SK-N-SH (cell line): Measurements from ENCODE around the gene YBX2. TPM values are rescaled to one million over a fixed set of nuclear protein-coding genes. Genes with fewer than 3 reads are reported as not detected.
"Not testable (repeated sequence)": the region's sequence is repeated elsewhere in the genome, so short reads cannot be mapped to it uniquely, and the experiment has no call there.

ENCODE experiments used
- CTCF ChIA-PET: fragments of 300-600, 350-600 bp; formaldehyde crosslinking; extraction: SDS; loops from one replicate; lab custom pipeline; 2021; lab: Yijun Ruan, JAX
- POLR2A ChIA-PET: fragments of 350-600 bp; sonication (Branson Sonifier 250); formaldehyde crosslinking; extraction: SDS; loops from one replicate; lab custom pipeline; 2020; ENCODE audit warnings: antibody characterized with exemption, inconsistent platforms; lab: Yijun Ruan, JAX
- DNase-seq: peaks from one replicate; pipeline ENCODE4 v3.0.0; 2012
- H2AFZ ChIP-seq: fragments of 200-600 bp; sonication (generic); 2 replicates; pipeline ENCODE4 v1.8.1; 2016; ENCODE audit warnings: antibody characterized with exemption, mild to moderate bottlenecking, low read depth
- H3F3A ChIP-seq: fragments of 200-600 bp; sonication (generic); replicated peaks from 2 replicates; pipeline ENCODE3; 2016; ENCODE audit warnings: antibody characterized with exemption, mild to moderate bottlenecking; ENCODE audit not compliant: insufficient read depth
- H3K27ac ChIP-seq, 2 experiments: fragments of 200-500 bp in 1 of 2; fragments of 200-600 bp in 1 of 2; sonication (Bioruptor generic) in 1 of 2; sonication (generic), shearing (Covaris generic) in 1 of 2; 2 replicates each; pipeline versions ENCODE4 v1.5.1 to v1.6.1; 2014 to 2016; ENCODE audit warnings: low read depth in 2 of 2, inconsistent platforms in 1 of 2, low read length in 1 of 2, mild to moderate bottlenecking in 1 of 2, mixed read lengths in 1 of 2
- H3K27me3 ChIP-seq: fragments of 200-600 bp; sonication (generic), shearing (Covaris generic); 2 replicates; pipeline ENCODE4 v1.6.1; 2016; ENCODE audit warnings: mixed run types; ENCODE audit not compliant: insufficient read depth
- H3K36me3 ChIP-seq, 2 experiments: fragments of 200-500 bp in 1 of 2; fragments of 200-600 bp in 1 of 2; sonication (Bioruptor generic) in 1 of 2; sonication (generic) in 1 of 2; replicated peaks in 1 of 2; 2 replicates each; pipeline versions ENCODE3 to v1.5.1; 2014 to 2016; ENCODE audit warnings: low read length in 1 of 2, mild to moderate bottlenecking in 1 of 2; ENCODE audit not compliant: insufficient read depth in 2 of 2, control insufficient read depth in 1 of 2
- H3K4me1 ChIP-seq, 2 experiments: fragments of 200-500 bp in 1 of 2; fragments of 200-600 bp in 1 of 2; sonication (Bioruptor generic) in 1 of 2; sonication (generic), shearing (Covaris generic) in 1 of 2; 2 replicates each; pipeline versions ENCODE4 v1.5.1 to v1.6.1; 2014 to 2016; ENCODE audit warnings: low read depth in 1 of 2, low read length in 1 of 2, mixed run types in 1 of 2; ENCODE audit not compliant: insufficient read depth in 2 of 2, control insufficient read depth in 1 of 2
- H3K4me2 ChIP-seq: fragments of 200-600 bp; sonication (generic), shearing (Covaris generic); 2 replicates; pipeline ENCODE4 v1.6.1; 2017; ENCODE audit warnings: mixed run types
- H3K4me3 ChIP-seq, 2 experiments: fragments of 200-500 bp in 1 of 2; fragments of 200-600 bp in 1 of 2; sonication (Bioruptor generic) in 1 of 2; sonication (generic), shearing (Covaris generic) in 1 of 2; 2 replicates each; pipeline versions ENCODE4 v1.5.1 to v1.8.1; 2014 to 2016; ENCODE audit warnings: low read depth in 2 of 2, inconsistent platforms in 1 of 2, low read length in 1 of 2, mild to moderate bottlenecking in 1 of 2, mixed read lengths in 1 of 2, moderate library complexity in 1 of 2
- H3K79me2 ChIP-seq: fragments of 200-600 bp; sonication (generic); 2 replicates; pipeline ENCODE4 v1.8.1; 2017; ENCODE audit warnings: mild to moderate bottlenecking; ENCODE audit not compliant: insufficient read depth
- H3K9ac ChIP-seq: fragments of 200-600 bp; sonication (generic); 2 replicates; pipeline ENCODE4 v1.6.1; 2017; ENCODE audit warnings: mixed run types
- H3K9me2 ChIP-seq: fragments of 200-600 bp; sonication (generic); 2 replicates; pipeline ENCODE4 v1.6.1; 2017; ENCODE audit warnings: mixed run types
- H3K9me3 ChIP-seq: fragments of 200-600 bp; sonication (generic); 2 replicates; pipeline ENCODE4 v1.6.1; 2017; ENCODE audit warnings: mixed run types, mild to moderate bottlenecking, moderate library complexity
- H4K20me1 ChIP-seq: fragments of 200-600 bp; sonication (generic); 2 replicates; pipeline ENCODE4 v1.6.1; 2017; ENCODE audit warnings: mild to moderate bottlenecking, mixed run types; ENCODE audit not compliant: insufficient read depth
- EZH2phosphoT487 ChIP-seq: fragments of 200-600 bp; sonication (generic); IDR thresholded peaks from 2 replicates; pipeline ENCODE4 v1.6.1; 2017; ENCODE audit warnings: low read depth, mixed run types, mild to moderate bottlenecking, antibody characterized with exemption, moderate library complexity, borderline replicate concordance
- FOSL2 ChIP-seq: IDR thresholded peaks from 2 replicates; pipeline ENCODE4 v1.4.0; 2012; ENCODE audit warnings: low read depth, mild to moderate bottlenecking, moderate library complexity, borderline replicate concordance
- FOXM1 ChIP-seq: IDR thresholded peaks from 2 replicates; pipeline ENCODE4 v1.4.0; 2012; ENCODE audit warnings: low read depth, mild to moderate bottlenecking
- GATA2 ChIP-seq: sonication (generic); formaldehyde crosslinking; IDR thresholded peaks from 2 replicates; pipeline ENCODE4 v1.5.0; 2020; ENCODE audit warnings: mild to moderate bottlenecking, missing genetic modification reagents
- POLR2AphosphoS5 ChIP-seq: IDR thresholded peaks from 2 replicates; pipeline ENCODE4 v1.6.1; 2012; ENCODE audit warnings: low read depth, low read length
- RCOR1 ChIP-seq: fragments of 150-350 bp; IDR thresholded peaks from 2 replicates; pipeline ENCODE4 v1.6.1; 2017; ENCODE audit warnings: antibody characterized with exemption, low read length
- RXRA ChIP-seq: IDR thresholded peaks from 2 replicates; pipeline ENCODE4 v1.4.0; 2012; ENCODE audit warnings: low read depth, mild to moderate bottlenecking, borderline replicate concordance
- SMC3 ChIP-seq: IDR thresholded peaks from 2 replicates; pipeline ENCODE4 v1.6.1; 2012; ENCODE audit warnings: low read depth, low read length, improper control_type of control experiment
- TEAD4 ChIP-seq: IDR thresholded peaks from 2 replicates; pipeline ENCODE4 v1.4.0; 2012; ENCODE audit warnings: mild to moderate bottlenecking, borderline replicate concordance; ENCODE audit not compliant: insufficient read depth
- WGBS: methylation state at CpG from one replicate; pipeline ENCODE4 v1.1.6; 2017; ENCODE audit warnings: low lambda C conversion rate; 5-methylcytosine and 5-hydroxymethylcytosine counted together
- polyA plus RNA-seq, 3 experiments: library from polyadenylated mRNA; depleted of rRNA; stranded (reverse); fragments of >200 nt; gene quantifications; 2 replicates each; pipeline ENCODE4 v1.2.3, GENCODE V29; 2012
- TF ChIP-seq, protein P1 (sequence below): fragments of 150-350 bp; IDR thresholded peaks from 2 replicates; pipeline ENCODE4 v1.6.1; 2017; ENCODE audit warnings: antibody characterized with exemption, low read length, low read depth, borderline replicate concordance
- TF ChIP-seq, protein P2 (sequence below): fragments of 200-600 bp; sonication (generic); IDR thresholded peaks from 2 replicates; pipeline ENCODE4 v1.6.1; 2017; ENCODE audit warnings: antibody characterized with exemption, mild to moderate bottlenecking, moderate library complexity
- TF ChIP-seq, protein P3 (sequence below): IDR thresholded peaks from 2 replicates; pipeline ENCODE4 v1.4.0; 2012; ENCODE audit warnings: low read depth
- TF ChIP-seq, protein P4 (sequence below): fragments of 150-350 bp; IDR thresholded peaks from 2 replicates; pipeline ENCODE4 v1.6.1; 2016; ENCODE audit warnings: mild to moderate bottlenecking, low read depth, low read length

The YBX2 gene
- polyA plus RNA-seq, 1 of the 3 experiments (the other 2 are of a cell fraction): 0.54 TPM

DNA sequence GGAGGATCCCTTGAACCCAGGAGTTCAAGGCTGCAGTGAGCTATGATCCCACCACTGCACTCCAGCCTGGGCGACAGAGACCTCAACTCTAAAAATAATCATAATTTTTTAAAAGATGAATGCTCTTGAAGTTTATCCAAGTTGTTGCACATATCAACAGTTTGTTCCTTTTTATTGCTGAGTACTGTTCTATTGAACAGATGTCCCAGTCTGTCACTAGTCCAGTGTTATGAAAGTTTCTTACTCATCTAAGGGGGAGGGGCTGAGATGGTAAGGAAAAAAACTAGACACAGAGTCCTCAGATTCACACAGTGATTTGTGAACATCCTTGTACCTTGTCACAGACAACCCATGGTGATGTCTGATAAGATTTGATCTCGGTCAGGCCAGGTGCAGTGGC is 45.7 kb upstream of the YBX2 start:
- Histone ChIP-seq H3K27ac (no peak overlapping the region), H3K9me3 (no peaks in the 10 kb centered on the region), H3K9ac (no peak overlapping the region), H4K20me1 (no peaks in the 10 kb centered on the region), H3K36me3 (no peaks in the 10 kb centered on the region), H3K4me2 (no peak overlapping the region), H3K4me1 (no peaks in the 10 kb centered on the region), H3K4me3 (no peak overlapping the region), H3F3A (no peaks in the 10 kb centered on the region), H3K9me2 (no peaks in the 10 kb centered on the region), H3K27me3 (peaks cover 28% of the 10 kb centered on the region), H2AFZ (no peak overlapping the region), H3K79me2 (no peaks in the 10 kb centered on the region)
- 7% methylated on average over 2 of the region's 2 CpGs for WGBS
- CTCF ChIA-PET: interaction anchor here (0.9 to 2.0 kb wide), 3 partner anchors 10 to 292 kb away, joined by 3 to 6 read pairs (median 5); no protein-coding TSS in a partner anchor
- TF ChIP-seq SMC3 (no peak), EZH2phosphoT487 (no peak), POLR2AphosphoS5 (no peak), TEAD4 (no peak), FOSL2 (no peak)
- POLR2A ChIA-PET: interaction anchor here (1.2 kb wide), 1 partner anchor 10 kb away, joined by 3 read pairs; no protein-coding TSS in a partner anchor
- DNase-seq: no peak

DNA sequence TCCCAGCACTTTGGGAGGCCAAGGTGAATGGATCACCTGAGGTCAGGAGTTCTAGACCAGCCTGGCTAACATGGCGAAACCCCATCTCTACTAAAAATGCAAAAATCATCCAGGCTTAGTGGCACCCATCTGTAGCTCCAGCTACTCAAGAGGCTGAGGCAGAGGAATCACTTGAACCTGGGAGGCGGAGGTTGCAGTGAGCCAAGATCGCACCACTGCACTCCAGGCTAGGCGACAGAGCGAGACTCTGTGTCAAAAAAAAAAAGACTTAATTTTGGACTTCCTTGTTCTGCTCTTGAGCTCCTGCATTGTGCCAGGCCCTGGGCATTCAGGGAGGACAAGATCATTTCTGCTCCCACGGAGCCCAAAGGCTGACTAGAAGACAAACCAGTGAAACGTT is 43.2 kb upstream of the YBX2 start:
- H3K36me3 ChIP-seq, H3K9ac ChIP-seq, H3F3A ChIP-seq, H3K9me2 ChIP-seq, H3K79me2 ChIP-seq, H4K20me1 ChIP-seq, H2AFZ ChIP-seq, H3K27ac ChIP-seq, DNase-seq, H3K4me2 ChIP-seq, POLR2A ChIA-PET, H3K4me3 ChIP-seq, H3K9me3 ChIP-seq, H3K4me1 ChIP-seq: not testable (repeated sequence)
- H3K27me3 ChIP-seq: peaks cover 18% of the 10 kb centered on the region
- 79% methylated on average over 7 of the region's 7 CpGs for WGBS
- CTCF ChIA-PET: interaction anchor here (0.8 to 4.8 kb wide), 7 partner anchors 7 to 285 kb away, joined by 3 to 33 read pairs (median 6); no protein-coding TSS in a partner anchor

DNA sequence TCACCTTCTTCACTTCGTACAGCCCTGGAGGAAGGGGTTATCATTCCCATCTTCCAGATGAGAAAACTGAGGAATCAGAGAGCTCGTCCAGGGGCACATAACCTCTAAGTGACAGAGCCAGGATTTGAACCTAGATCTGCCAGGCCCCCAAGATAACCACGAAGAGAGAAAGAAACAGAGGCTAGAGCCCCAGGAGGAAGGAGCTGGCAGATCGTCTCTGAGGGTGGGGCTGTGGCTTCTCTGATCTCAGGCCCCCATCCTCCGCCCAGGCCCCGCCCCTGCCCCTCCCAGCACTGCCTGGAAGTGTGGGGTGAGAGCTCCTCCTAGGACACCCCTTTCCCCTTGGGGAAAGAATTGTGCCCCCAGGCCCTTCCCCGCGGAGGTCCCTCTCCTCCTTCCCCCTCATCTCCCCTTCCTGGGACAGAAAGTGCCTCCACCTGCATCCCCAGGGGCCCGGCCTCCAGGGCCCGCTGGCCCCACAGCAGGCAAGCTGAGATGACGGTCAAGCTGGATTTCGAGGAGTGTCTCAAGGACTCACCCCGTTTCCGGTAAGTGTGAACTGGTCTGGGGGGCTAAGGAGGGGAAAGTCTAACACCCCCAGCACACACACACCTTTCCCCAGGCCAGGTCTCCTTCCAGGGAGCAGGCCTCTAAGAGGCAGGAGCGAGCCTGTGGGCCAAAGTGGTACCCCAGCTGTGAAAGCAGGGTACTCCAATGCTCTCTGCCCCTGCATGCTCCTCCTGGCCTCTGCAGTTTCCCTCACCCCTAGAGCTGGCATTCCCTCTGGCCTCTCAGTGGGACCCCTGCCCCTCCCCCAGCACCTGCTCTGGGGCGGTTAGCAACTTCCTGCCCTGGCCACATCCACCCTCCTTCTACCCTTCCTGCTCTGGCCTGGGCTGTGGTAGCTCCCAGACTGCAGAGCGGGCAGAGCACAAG is 42.1 kb upstream of the YBX2 start, which contains the start of gene ACAP1:
Gene ACAP1 (plus strand): TSS at position 290 of the 936 bp plus-strand sequence. CDS start 206 bp downstream, at position 496.
- no peaks in the 10 kb centered on the region for H3K9me2 ChIP-seq
- H3K36me3 ChIP-seq: no peaks in the 10 kb centered on the region
- DNase-seq: no peak
- ChIA-PET CTCF (interaction anchor here (0.5 to 4.8 kb wide), 10 partner anchors 8 to 284 kb away, joined by 3 to 33 read pairs (median 4); no protein-coding TSS in a partner anchor), POLR2A (interaction anchor here (0.6 kb wide), 2 partner anchors 8 to 298 kb away, joined by 3 to 4 read pairs; no protein-coding TSS in a partner anchor)
- no peaks in the 10 kb centered on the region for H4K20me1 ChIP-seq
- H3K4me1 ChIP-seq: no peaks in the 10 kb centered on the region
- H3K9ac ChIP-seq: no peak within 1 kb of the TSS
- H3K4me3 ChIP-seq: no peak within 1 kb of the TSS
- WGBS: 67% methylated on average over 17 of the region's 17 CpGs
- H3K27me3 ChIP-seq: peaks cover 18% of the 10 kb centered on the region
- H3K27ac ChIP-seq: no peak within 1 kb of the TSS
- H3K9me3 ChIP-seq: no peaks in the 10 kb centered on the region
- H2AFZ ChIP-seq: no peak within 1 kb of the TSS
- no peak within 1 kb of the TSS for H3K4me2 ChIP-seq
- no peaks in the 10 kb centered on the region for H3K79me2 ChIP-seq
- H3F3A ChIP-seq: no peaks in the 10 kb centered on the region
- TF ChIP-seq, protein P1, sequence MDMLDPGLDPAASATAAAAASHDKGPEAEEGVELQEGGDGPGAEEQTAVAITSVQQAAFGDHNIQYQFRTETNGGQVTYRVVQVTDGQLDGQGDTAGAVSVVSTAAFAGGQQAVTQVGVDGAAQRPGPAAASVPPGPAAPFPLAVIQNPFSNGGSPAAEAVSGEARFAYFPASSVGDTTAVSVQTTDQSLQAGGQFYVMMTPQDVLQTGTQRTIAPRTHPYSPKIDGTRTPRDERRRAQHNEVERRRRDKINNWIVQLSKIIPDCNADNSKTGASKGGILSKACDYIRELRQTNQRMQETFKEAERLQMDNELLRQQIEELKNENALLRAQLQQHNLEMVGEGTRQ: no peak
- TF ChIP-seq TEAD4 (no peak), FOXM1 (no peak), POLR2AphosphoS5 (no peak), GATA2 (CRISPR knock-in tag) (no peak), RCOR1 (no peak), RXRA (no peak)
- TF ChIP-seq, protein P2, sequence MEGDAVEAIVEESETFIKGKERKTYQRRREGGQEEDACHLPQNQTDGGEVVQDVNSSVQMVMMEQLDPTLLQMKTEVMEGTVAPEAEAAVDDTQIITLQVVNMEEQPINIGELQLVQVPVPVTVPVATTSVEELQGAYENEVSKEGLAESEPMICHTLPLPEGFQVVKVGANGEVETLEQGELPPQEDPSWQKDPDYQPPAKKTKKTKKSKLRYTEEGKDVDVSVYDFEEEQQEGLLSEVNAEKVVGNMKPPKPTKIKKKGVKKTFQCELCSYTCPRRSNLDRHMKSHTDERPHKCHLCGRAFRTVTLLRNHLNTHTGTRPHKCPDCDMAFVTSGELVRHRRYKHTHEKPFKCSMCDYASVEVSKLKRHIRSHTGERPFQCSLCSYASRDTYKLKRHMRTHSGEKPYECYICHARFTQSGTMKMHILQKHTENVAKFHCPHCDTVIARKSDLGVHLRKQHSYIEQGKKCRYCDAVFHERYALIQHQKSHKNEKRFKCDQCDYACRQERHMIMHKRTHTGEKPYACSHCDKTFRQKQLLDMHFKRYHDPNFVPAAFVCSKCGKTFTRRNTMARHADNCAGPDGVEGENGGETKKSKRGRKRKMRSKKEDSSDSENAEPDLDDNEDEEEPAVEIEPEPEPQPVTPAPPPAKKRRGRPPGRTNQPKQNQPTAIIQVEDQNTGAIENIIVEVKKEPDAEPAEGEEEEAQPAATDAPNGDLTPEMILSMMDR: no peak
- TF ChIP-seq, protein P3, sequence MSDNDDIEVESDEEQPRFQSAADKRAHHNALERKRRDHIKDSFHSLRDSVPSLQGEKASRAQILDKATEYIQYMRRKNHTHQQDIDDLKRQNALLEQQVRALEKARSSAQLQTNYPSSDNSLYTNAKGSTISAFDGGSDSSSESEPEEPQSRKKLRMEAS: no peak
- TF ChIP-seq, protein P4, sequence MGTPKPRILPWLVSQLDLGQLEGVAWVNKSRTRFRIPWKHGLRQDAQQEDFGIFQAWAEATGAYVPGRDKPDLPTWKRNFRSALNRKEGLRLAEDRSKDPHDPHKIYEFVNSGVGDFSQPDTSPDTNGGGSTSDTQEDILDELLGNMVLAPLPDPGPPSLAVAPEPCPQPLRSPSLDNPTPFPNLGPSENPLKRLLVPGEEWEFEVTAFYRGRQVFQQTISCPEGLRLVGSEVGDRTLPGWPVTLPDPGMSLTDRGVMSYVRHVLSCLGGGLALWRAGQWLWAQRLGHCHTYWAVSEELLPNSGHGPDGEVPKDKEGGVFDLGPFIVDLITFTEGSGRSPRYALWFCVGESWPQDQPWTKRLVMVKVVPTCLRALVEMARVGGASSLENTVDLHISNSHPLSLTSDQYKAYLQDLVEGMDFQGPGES: no peak
